Common myeloid progenitor, CD34-positive (primary cell): ENCODE measurements around the gene CLNK.

ENCODE experiments used
- CTCF ChIA-PET: fragments of 350-600 bp; sonication (Branson Sonifier 250); formaldehyde crosslinking; loops from one replicate; lab custom pipeline; 2021; ENCODE audit warnings: antibody characterized with exemption; lab: Charles Lee
- POLR2A ChIA-PET: fragments of 350-600 bp; sonication (Branson Sonifier 250); formaldehyde crosslinking; loops from one replicate; lab custom pipeline; 2021; ENCODE audit warnings: antibody characterized with exemption; lab: Charles Lee
- DNase-seq, 3 donors: peaks; one replicate each; pipeline versions ENCODE4 v3.0.0 to v3.0.0-alpha.2; 2013
- H3K27ac ChIP-seq, 2 experiments: 1 replicate in 1 of 2; 2 replicates in 1 of 2; pipeline ENCODE4 v1.7.0; 2013; ENCODE audit warnings: inconsistent platforms in 2 of 2, low read length in 2 of 2, mild to moderate bottlenecking in 2 of 2, low read depth in 1 of 2, moderate library complexity in 1 of 2; ENCODE audit not compliant: severe bottlenecking in 2 of 2, insufficient read depth in 1 of 2, poor library complexity in 1 of 2
- H3K27me3 ChIP-seq, 5 experiments: replicated peaks in 2 of 5; 1 replicate in 3 of 5; 2 replicates in 2 of 5; pipeline versions ENCODE4 v1.6.1 to v1.7.0; 2013; ENCODE audit warnings: low read length in 4 of 5, mild to moderate bottlenecking in 2 of 5, moderate library complexity in 2 of 5, inconsistent platforms in 1 of 5; ENCODE audit not compliant: insufficient read depth in 5 of 5, control insufficient read depth in 4 of 5
- H3K36me3 ChIP-seq, 4 experiments: 1 replicate in 2 of 4; 2 replicates in 2 of 4; pipeline versions ENCODE4 v1.6.1 to v1.7.0; 2013; ENCODE audit warnings: low read length in 3 of 4, control low read depth in 1 of 4, mild to moderate bottlenecking in 1 of 4; ENCODE audit not compliant: control insufficient read depth in 4 of 4, insufficient read depth in 4 of 4
- H3K4me1 ChIP-seq, 4 experiments: 1 replicate in 3 of 4; 2 replicates in 1 of 4; pipeline versions ENCODE4 v1.6.1 to v1.7.1; 2013; ENCODE audit warnings: low read length in 3 of 4, mild to moderate bottlenecking in 3 of 4, control low read depth in 1 of 4, inconsistent platforms in 1 of 4, moderate library complexity in 1 of 4; ENCODE audit not compliant: control insufficient read depth in 4 of 4, insufficient read depth in 4 of 4; ENCODE audit errors: control extremely low read depth in 1 of 4
- H3K4me3 ChIP-seq, 7 experiments: 1 replicate in 4 of 7; 2 replicates in 3 of 7; pipeline versions ENCODE4 v1.5.1 to v1.7.0; 2013; ENCODE audit warnings: mild to moderate bottlenecking in 7 of 7, low read length in 6 of 7, moderate library complexity in 6 of 7, inconsistent platforms in 2 of 7, low read depth in 2 of 7, control low read depth in 1 of 7; ENCODE audit not compliant: insufficient read depth in 4 of 7, control insufficient read depth in 1 of 7; ENCODE audit errors: extremely low read depth in 1 of 7
- H3K9me3 ChIP-seq, 5 experiments: 1 replicate in 4 of 5; 2 replicates in 1 of 5; pipeline versions ENCODE4 v1.6.1 to v1.7.1; 2013; ENCODE audit warnings: low read length in 4 of 5, mild to moderate bottlenecking in 2 of 5, inconsistent platforms in 1 of 5, low read depth in 1 of 5, moderate library complexity in 1 of 5; ENCODE audit not compliant: control insufficient read depth in 4 of 5, insufficient read depth in 2 of 5; ENCODE audit errors: control extremely low read depth in 1 of 5
- WGBS: methylation state at CpG from one replicate; pipeline ENCODE4 v1.1.5; 2013; ENCODE audit not compliant: insufficient coverage; 5-methylcytosine and 5-hydroxymethylcytosine counted together

The CLNK gene

DNA sequence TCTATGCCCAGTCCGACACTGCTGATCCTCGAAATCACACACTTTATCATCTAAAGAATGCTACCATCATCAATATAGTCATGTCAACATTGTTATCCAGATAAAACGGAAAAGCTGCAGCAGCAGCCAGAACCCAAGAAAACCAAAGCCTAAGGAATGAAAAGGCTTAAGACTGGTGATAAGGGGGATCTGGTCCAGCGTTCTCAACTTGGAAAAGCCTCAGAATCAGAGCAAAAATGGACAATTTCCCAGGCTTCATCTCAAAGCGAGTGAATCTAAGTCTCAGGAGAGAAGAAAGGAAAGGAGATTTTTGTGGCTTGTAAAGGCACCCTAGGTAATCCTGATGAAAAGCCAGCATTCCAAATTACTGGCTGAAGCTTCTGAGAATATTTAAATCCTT lies 235.6 kb downstream of the CLNK start:
- Histone ChIP-seq H3K27me3 (no peaks in the 10 kb centered on the region), H3K27ac (no peak overlapping the region), H3K36me3 (peaks cover 46 to 77% (median 56%) of the 10 kb centered on the region in 4 experiments), H3K4me1 (no peaks in the 10 kb centered on the region), H3K4me3 (no peak overlapping the region), H3K9me3 (peaks cover 13 to 57% (median 37%) of the 10 kb centered on the region in 5 experiments)
- ChIA-PET POLR2A (no interaction called here), CTCF (no interaction called here)
- 92% methylated on average over 4 of the region's 5 CpGs for WGBS
- no peak for DNase-seq

DNA sequence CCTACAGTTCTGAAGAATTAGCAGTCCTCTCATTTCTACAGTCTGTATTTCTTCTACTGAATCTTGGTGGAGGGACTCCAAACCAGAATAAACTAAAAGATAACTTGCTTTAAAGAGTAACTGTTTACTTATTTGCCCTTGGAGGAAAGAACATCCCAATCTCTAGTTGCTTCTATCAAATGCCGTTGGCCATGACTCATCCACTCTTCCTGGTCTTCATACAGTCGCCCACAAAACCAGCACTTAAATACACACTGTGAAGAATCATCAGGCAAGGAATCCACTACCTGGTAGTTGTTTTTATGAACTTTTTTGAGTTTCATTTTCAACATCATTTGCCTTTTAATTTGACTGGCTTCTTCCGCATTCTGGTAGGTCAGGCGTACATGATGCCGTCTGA lies 241.6 kb downstream of the CLNK start:
- DNase-seq = no peak
- Histone ChIP-seq H3K36me3 (peaks cover 21 to 37% (median 30%) of the 10 kb centered on the region in 4 experiments), H3K4me1 (no peaks in the 10 kb centered on the region), H3K4me3 (no peak overlapping the region), H3K27me3 (no peaks in the 10 kb centered on the region), H3K9me3 (peaks cover 7 to 45% (median 30%) of the 10 kb centered on the region in 5 experiments), H3K27ac (no peak overlapping the region)
- WGBS = 90% methylated on average over 3 of the region's 5 CpGs
- POLR2A ChIA-PET = interaction anchor here (0.6 kb wide), 1 partner anchor 18 kb away, joined by 4 read pairs; no protein-coding TSS in a partner anchor
- CTCF ChIA-PET = interaction anchor here (1.2 kb wide), 1 partner anchor 20 kb away, joined by 3 read pairs; no protein-coding TSS in a partner anchor

- WGBS = 95% methylated on average over 4 of the region's 4 CpGs
- DNase-seq = no peak
- ChIA-PET CTCF (no interaction called here), POLR2A (no interaction called here)
- Histone ChIP-seq H3K27ac (no peak overlapping the region), H3K9me3 (peaks cover 5 to 35% (median 28%) of the 10 kb centered on the region in 5 experiments), H3K4me1 (no peaks in the 10 kb centered on the region), H3K27me3 (no peaks in the 10 kb centered on the region), H3K36me3 (peaks cover 19 to 31% (median 25%) of the 10 kb centered on the region in 4 experiments), H3K4me3 (no peak overlapping the region)
Observed at GRCh38 chr4:10441512-10441911, 243.1 kb downstream of the CLNK start.

- H3K27ac ChIP-seq = no peak overlapping the region
- peaks cover under 1 to 10% (median 8%) of the 10 kb centered on the region in 5 experiments for H3K9me3 ChIP-seq
- H3K36me3 ChIP-seq = peaks cover 0 to 6% (median 1%) of the 10 kb centered on the region in 4 experiments
- DNase-seq = no peak
- H3K4me1 ChIP-seq = no peaks in the 10 kb centered on the region
- ChIA-PET CTCF (no interaction called here), POLR2A (no interaction called here)
- no peak overlapping the region for H3K4me3 ChIP-seq
- no CpG with 5 or more reads among the region's 1 CpG for WGBS
- no peaks in the 10 kb centered on the region for H3K27me3 ChIP-seq
Observed at GRCh38 chr4:10438924-10439323, 245.6 kb downstream of the CLNK start.

DNA sequence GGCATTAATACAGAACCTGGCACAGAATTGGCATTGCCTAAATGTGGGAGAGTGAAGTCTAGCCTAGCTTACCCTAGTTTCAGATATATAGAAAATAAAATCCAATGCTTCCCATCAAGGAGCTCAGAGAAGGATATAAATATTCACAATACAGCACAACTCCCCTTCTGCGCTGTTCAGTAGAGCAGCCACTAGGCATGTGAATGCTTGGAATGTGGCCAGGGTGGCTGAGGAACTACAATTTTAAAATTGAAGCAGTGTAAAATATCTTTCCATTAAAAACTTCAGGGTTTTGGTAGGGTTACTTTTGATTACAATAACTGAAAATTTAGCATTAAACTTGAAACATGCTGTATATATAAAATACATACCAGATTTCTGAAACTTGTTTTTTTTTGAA lies 246.8 kb downstream of the CLNK start:
- WGBS = no CpG with 5 or more reads among the region's 1 CpG
- H3K36me3 ChIP-seq = no peaks in the 10 kb centered on the region
- ChIA-PET POLR2A (no interaction called here), CTCF (no interaction called here)
- no peak overlapping the region for H3K4me3 ChIP-seq
- H3K9me3 ChIP-seq = peaks cover 0 to 2% (median 0%) of the 10 kb centered on the region in 5 experiments
- no peaks in the 10 kb centered on the region for H3K4me1 ChIP-seq
- H3K27ac ChIP-seq = no peak overlapping the region
- DNase-seq = no peak
- H3K27me3 ChIP-seq = no peaks in the 10 kb centered on the region
